IMR-90 (cell line): Measurements from ENCODE around the gene FAM204A.

Experiments
- BHLHE40 ChIP-seq: fragments of 150-350 bp; IDR thresholded peaks from 2 replicates; pipeline ENCODE4 v1.6.1; 2016; ENCODE audit warnings: mild to moderate bottlenecking, low read depth, low read length
- CEBPB ChIP-seq: IDR thresholded peaks from 2 replicates; pipeline ENCODE4 v1.6.1; 2012; ENCODE audit warnings: low read depth, low read length, improper control_type of control experiment
- CHD1 ChIP-seq: IDR thresholded peaks from 2 replicates; pipeline ENCODE4 v1.6.1; 2012; ENCODE audit warnings: low read depth, low read length, improper control_type of control experiment
- MAFK ChIP-seq: IDR thresholded peaks from 2 replicates; pipeline ENCODE4 v1.6.1; 2012; ENCODE audit warnings: low read depth, low read length, improper control_type of control experiment
- MXI1 ChIP-seq: IDR thresholded peaks from 2 replicates; pipeline ENCODE4 v1.6.1; 2012; ENCODE audit warnings: low read depth, mild to moderate bottlenecking, low read length, moderate library complexity, borderline replicate concordance
- POLR2A ChIP-seq: IDR thresholded peaks from 2 replicates; pipeline ENCODE4 v1.6.1; 2012; ENCODE audit warnings: mild to moderate bottlenecking, low read depth, low read length
- RAD21 ChIP-seq: IDR thresholded peaks from 2 replicates; pipeline ENCODE4 v1.6.1; 2012; ENCODE audit warnings: low read length, improper control_type of control experiment
- RCOR1 ChIP-seq: IDR thresholded peaks from 2 replicates; pipeline ENCODE4 v1.6.1; 2012; ENCODE audit warnings: mild to moderate bottlenecking, low read length, improper control_type of control experiment; ENCODE audit not compliant: insufficient replicate concordance
- RFX5 ChIP-seq: IDR thresholded peaks from 2 replicates; pipeline ENCODE4 v1.8.0; 2012; ENCODE audit warnings: low read depth, mild to moderate bottlenecking, low read length, moderate library complexity
- SMC3 ChIP-seq: fragments of 150-350 bp; IDR thresholded peaks from 2 replicates; pipeline ENCODE4 v1.6.1; 2016; ENCODE audit warnings: low read depth, mild to moderate bottlenecking, antibody characterized with exemption, low read length, moderate library complexity
- TF ChIP-seq, protein P1 (sequence below): conservative IDR thresholded peaks from 2 replicates; pipeline ENCODE4 v1.5.1; 2012; ENCODE audit warnings: mild to moderate bottlenecking, low read depth, low read length, improper control_type of control experiment
- TF ChIP-seq, protein P2 (sequence below): fragments of 150-350 bp; IDR thresholded peaks from 2 replicates; pipeline ENCODE4 v1.6.1; 2017; ENCODE audit warnings: mild to moderate bottlenecking, antibody characterized with exemption, low read length, low read depth
- TF ChIP-seq, protein P3 (sequence below): fragments of 150-350 bp; IDR thresholded peaks from 2 replicates; pipeline ENCODE4 v1.6.1; 2016; ENCODE audit warnings: low read depth, mild to moderate bottlenecking, low read length, moderate library complexity, borderline replicate concordance

DNA sequence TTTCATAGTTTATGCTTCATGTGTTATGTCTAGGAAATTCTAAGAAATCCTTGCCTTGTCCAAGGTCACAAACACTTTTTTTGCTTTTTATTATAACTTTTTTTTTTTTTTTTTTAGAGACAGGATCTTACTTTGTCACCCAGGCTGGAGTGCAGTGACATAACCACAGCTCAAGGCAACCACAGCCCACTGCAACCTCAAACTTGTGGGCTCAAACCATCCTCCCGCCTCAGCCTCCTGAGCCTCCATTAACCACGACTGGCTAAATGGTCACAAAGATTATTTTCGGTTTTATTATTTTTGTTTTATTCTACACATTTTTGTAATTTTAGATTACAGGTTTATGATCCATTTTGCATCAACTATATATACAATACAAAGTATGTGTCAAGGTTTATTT is 7.1 kb upstream of the FAM204A start:
- TF ChIP-seq, protein P1, sequence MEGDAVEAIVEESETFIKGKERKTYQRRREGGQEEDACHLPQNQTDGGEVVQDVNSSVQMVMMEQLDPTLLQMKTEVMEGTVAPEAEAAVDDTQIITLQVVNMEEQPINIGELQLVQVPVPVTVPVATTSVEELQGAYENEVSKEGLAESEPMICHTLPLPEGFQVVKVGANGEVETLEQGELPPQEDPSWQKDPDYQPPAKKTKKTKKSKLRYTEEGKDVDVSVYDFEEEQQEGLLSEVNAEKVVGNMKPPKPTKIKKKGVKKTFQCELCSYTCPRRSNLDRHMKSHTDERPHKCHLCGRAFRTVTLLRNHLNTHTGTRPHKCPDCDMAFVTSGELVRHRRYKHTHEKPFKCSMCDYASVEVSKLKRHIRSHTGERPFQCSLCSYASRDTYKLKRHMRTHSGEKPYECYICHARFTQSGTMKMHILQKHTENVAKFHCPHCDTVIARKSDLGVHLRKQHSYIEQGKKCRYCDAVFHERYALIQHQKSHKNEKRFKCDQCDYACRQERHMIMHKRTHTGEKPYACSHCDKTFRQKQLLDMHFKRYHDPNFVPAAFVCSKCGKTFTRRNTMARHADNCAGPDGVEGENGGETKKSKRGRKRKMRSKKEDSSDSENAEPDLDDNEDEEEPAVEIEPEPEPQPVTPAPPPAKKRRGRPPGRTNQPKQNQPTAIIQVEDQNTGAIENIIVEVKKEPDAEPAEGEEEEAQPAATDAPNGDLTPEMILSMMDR = no peak
- no peak for TF ChIP-seq BHLHE40
- TF ChIP-seq POLR2A = no peak
- TF ChIP-seq, protein P2, sequence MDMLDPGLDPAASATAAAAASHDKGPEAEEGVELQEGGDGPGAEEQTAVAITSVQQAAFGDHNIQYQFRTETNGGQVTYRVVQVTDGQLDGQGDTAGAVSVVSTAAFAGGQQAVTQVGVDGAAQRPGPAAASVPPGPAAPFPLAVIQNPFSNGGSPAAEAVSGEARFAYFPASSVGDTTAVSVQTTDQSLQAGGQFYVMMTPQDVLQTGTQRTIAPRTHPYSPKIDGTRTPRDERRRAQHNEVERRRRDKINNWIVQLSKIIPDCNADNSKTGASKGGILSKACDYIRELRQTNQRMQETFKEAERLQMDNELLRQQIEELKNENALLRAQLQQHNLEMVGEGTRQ = no peak
- TF ChIP-seq, protein P3, sequence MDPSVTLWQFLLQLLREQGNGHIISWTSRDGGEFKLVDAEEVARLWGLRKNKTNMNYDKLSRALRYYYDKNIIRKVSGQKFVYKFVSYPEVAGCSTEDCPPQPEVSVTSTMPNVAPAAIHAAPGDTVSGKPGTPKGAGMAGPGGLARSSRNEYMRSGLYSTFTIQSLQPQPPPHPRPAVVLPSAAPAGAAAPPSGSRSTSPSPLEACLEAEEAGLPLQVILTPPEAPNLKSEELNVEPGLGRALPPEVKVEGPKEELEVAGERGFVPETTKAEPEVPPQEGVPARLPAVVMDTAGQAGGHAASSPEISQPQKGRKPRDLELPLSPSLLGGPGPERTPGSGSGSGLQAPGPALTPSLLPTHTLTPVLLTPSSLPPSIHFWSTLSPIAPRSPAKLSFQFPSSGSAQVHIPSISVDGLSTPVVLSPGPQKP = no peak
- TF ChIP-seq MXI1 = no peak
- TF ChIP-seq MAFK = no peak
- no peak for TF ChIP-seq CHD1
- no peak for TF ChIP-seq RAD21
- TF ChIP-seq RCOR1 = no peak
- TF ChIP-seq CEBPB = no peak
- TF ChIP-seq RFX5 = no peak
- no peak for TF ChIP-seq SMC3
